ENCODE measurements around the gene IL4I1. TPM values are rescaled to one million over a fixed set of nuclear protein-coding genes. Genes with fewer than 3 reads are reported as not detected.

Gene IL4I1
- total RNA-seq, 1 donor from 2014 or later, result 0.24 TPM

DNA sequence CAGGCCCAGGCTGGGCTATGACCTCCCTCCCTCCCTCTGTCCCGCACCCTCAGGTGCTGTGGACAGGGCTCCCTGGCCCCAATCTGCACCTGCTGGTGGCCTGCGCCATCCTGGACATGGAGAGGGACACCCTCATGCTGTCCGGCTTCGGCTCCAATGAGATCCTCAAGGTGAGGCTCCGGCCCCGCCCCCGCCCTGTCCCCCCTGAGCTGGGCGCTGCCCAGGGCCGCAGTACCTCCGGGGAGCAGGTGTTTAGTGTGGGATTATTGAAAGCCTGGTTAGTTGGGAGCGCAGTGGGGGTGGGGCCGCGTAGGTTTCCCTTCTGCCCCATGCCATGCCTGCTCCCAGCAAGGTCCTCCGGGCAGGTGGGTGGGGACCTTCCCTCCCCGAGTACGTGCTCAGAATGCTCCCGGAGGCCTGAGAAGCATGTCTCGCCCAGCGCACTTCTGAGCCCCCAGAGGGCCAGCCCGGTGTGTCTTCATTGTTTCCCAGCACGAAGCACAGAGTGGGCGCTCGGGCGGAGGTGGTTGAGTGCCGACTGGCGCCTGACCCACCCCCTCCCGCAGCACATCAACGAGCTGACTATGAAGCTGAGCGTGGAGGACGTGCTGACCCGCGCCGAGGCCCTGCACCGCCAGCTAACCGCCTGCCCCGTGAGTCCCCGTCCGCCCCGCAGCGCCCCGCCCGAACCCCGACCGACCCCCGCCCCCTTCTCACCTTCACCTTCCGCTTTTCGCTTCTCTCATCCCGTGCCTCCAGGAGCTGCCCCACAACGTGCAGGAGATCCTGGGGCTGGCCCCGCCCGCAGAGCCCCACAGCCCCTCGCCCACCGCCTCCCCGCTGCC lies 8.8 kb downstream of the IL4I1 start:
- Mint-ChIP-seq H3K27ac (no peak overlapping the region), H3K27me3 (peaks cover 24% of the 10 kb centered on the region), H3K36me3 (ENCODE audit: insufficient read depth) (peaks cover 18% of the 10 kb centered on the region), H3K9me3 (ENCODE audit: low read depth) (no peaks in the 10 kb centered on the region), H3K4me3 (ENCODE audit: low read depth) (no peak overlapping the region), H3K4me1 (ENCODE audit: low read depth) (peaks cover 1% of the 10 kb centered on the region)
- no peak for DNase-seq (ENCODE audit: low spot score, unreplicated experiment)
- TF ChIP-seq, protein P1, sequence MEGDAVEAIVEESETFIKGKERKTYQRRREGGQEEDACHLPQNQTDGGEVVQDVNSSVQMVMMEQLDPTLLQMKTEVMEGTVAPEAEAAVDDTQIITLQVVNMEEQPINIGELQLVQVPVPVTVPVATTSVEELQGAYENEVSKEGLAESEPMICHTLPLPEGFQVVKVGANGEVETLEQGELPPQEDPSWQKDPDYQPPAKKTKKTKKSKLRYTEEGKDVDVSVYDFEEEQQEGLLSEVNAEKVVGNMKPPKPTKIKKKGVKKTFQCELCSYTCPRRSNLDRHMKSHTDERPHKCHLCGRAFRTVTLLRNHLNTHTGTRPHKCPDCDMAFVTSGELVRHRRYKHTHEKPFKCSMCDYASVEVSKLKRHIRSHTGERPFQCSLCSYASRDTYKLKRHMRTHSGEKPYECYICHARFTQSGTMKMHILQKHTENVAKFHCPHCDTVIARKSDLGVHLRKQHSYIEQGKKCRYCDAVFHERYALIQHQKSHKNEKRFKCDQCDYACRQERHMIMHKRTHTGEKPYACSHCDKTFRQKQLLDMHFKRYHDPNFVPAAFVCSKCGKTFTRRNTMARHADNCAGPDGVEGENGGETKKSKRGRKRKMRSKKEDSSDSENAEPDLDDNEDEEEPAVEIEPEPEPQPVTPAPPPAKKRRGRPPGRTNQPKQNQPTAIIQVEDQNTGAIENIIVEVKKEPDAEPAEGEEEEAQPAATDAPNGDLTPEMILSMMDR (IDR thresholded peaks at IDR 0.05; ENCODE audit: unreplicated experiment), result no peak

DNA sequence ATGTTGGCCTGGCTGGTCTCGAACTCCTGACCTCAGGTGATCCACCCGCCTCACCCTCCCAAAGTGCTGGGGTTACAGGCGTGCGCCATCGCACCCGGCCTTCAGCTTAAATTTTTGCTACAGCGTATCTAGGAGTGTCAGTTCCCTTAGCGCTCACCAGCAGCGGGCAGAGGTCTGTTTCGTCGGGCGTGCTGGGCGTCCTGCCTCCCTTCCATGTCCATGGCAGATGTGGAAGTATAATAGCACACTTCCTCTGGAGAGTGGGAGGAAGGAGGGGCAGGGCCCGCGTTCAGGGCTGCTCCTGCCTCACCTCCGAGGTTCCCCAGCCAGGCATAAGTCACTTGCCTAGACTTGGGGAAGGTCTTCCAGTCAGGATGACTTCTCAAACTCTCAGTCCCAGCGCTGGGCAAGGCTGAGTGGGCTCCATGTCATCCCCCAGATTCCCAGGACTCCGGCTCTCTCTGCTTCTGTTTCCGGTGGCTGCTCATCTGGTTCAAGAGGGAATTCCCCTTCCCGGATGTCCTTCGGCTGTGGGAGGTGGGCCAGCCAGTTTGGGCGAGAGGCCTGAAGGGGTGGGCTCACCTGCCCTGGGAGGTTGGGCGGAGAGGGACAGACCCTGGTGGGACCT lies 9.5 kb downstream of the IL4I1 start:
- Mint-ChIP-seq H3K4me1 (ENCODE audit: low read depth) (peaks cover 1% of the 10 kb centered on the region), H3K36me3 (ENCODE audit: insufficient read depth) (peaks cover 23% of the 10 kb centered on the region), H3K9me3 (ENCODE audit: low read depth) (no peaks in the 10 kb centered on the region), H3K4me3 (ENCODE audit: low read depth) (no peak overlapping the region), H3K27me3 (peaks cover 16% of the 10 kb centered on the region), H3K27ac (no peak overlapping the region)
- TF ChIP-seq, protein P1 (IDR thresholded peaks at IDR 0.05; ENCODE audit: unreplicated experiment), result no peak
- DNase-seq (ENCODE audit: low spot score, unreplicated experiment), result no peak

DNA sequence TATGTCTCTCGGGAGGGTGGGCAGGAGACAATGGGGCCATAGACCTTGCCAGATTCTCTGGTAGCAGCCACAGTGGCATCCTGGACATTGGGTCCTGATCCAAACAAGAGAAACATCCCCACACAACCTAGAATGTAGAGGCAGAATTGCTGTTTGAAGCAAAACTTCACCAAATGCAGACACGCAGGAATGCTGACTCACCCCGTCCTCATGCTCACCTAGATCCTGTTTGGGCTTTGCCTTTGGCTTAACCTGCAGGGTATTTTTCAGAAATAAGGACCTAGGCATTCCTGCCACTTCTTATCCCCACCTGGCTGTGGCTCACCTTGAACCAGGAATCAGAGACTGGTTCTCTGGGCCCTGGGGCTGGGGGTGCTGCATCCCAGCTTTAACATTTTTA lies 11.9 kb downstream of the IL4I1 start:
- Mint-ChIP-seq H3K4me1 (ENCODE audit: low read depth) (no peaks in the 10 kb centered on the region), H3K27me3 (peaks cover 3% of the 10 kb centered on the region), H3K27ac (no peak overlapping the region), H3K36me3 (ENCODE audit: insufficient read depth) (peaks cover 31% of the 10 kb centered on the region), H3K4me3 (ENCODE audit: low read depth) (no peak overlapping the region), H3K9me3 (ENCODE audit: low read depth) (no peaks in the 10 kb centered on the region)
- no peak for DNase-seq (ENCODE audit: low spot score, unreplicated experiment)
- TF ChIP-seq, protein P1 (IDR thresholded peaks at IDR 0.05; ENCODE audit: unreplicated experiment), result no peak

DNA sequence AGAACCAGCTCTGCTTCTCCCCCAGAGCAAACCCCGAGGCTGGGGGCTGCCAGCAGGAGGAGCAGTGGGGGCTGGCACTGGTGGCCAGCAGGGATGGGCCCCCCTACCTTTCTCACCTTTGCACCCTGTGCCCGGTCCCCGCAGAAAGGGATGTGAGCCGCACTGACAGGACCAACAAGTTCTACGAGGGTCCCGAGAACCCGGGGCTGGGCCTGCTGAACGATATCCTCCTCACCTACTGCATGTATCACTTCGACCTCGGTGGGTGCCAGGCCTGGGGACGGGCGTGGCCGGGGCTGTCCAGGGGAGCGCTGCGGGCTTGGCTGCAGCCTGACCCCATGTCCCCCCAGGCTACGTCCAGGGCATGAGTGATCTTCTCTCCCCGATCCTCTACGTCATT lies 12.6 kb downstream of the IL4I1 start:
- no peaks in the 10 kb centered on the region for H3K27me3 Mint-ChIP-seq
- TF ChIP-seq, protein P1 (IDR thresholded peaks at IDR 0.05; ENCODE audit: unreplicated experiment), result no peak
- no peak for DNase-seq (ENCODE audit: low spot score, unreplicated experiment)
- H3K27ac Mint-ChIP-seq, result no peak overlapping the region
- H3K4me3 Mint-ChIP-seq (ENCODE audit: low read depth), result no peak overlapping the region
- H3K4me1 Mint-ChIP-seq (ENCODE audit: low read depth), result no peaks in the 10 kb centered on the region
- H3K9me3 Mint-ChIP-seq (ENCODE audit: low read depth), result no peaks in the 10 kb centered on the region
- peaks cover 32% of the 10 kb centered on the region for H3K36me3 Mint-ChIP-seq (ENCODE audit: insufficient read depth)

DNA sequence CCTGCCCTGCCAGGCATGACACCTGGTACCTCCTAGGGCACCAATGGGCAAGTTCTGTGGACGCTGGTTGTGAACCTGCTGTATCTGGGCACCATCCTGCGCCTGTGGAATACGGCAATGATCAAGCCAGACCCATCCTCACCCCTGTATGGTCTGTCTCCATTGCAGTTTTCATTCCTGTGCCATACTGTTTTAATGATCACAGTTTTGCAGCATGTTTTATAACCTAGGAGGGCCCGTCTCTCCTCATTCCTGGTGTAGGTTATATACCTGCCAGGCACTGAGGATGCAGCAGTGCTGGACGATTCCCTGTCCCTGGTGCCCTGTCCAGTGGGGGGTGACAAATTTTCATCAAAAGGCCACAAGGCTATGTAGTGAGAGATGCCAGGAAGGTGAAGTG lies 13.6 kb downstream of the IL4I1 start:
- H3K4me3 Mint-ChIP-seq (ENCODE audit: low read depth), result no peak overlapping the region
- TF ChIP-seq, protein P1 (IDR thresholded peaks at IDR 0.05; ENCODE audit: unreplicated experiment), result no peak
- peaks cover 31% of the 10 kb centered on the region for H3K36me3 Mint-ChIP-seq (ENCODE audit: insufficient read depth)
- H3K9me3 Mint-ChIP-seq (ENCODE audit: low read depth), result no peaks in the 10 kb centered on the region
- DNase-seq (ENCODE audit: low spot score, unreplicated experiment), result no peak
- peaks cover 7% of the 10 kb centered on the region for H3K4me1 Mint-ChIP-seq (ENCODE audit: low read depth)
- H3K27ac Mint-ChIP-seq, result no peak overlapping the region
- no peaks in the 10 kb centered on the region for H3K27me3 Mint-ChIP-seq
